ENCODE measurements around the gene GPRC5B. TPM values are rescaled to one million over a fixed set of nuclear protein-coding genes. Genes with fewer than 3 reads are reported as not detected.

GPRC5B gene
- total and polyA plus RNA-seq, 5 donors from 2014 or later, result 0.14 to 0.42 (median 0.26) TPM; not detected in 1

Other genes with a start within 250 kb of the GPRC5B start
- gene KNOP1, start 166.6 kb downstream of the GPRC5B start, total RNA-seq, result 3.2 TPM
- gene KNOP1, start 166.6 kb downstream of the GPRC5B start, polyA plus RNA-seq, result 1 to 10 TPM; 3.1 to 6.8 (median 6.6) TPM
- gene IQCK, start 166.6 kb downstream of the GPRC5B start, total RNA-seq, result 1.7 TPM
- gene IQCK, start 166.6 kb downstream of the GPRC5B start, polyA plus RNA-seq, result 1 to 10 TPM in 3 of 4 donors, under 1 TPM in 1; 0.23 to 1.8 (median 1.6) TPM
- not detected for gene GPR139, start 189.0 kb upstream of the GPRC5B start, total RNA-seq
- gene GPR139, start 189.0 kb upstream of the GPRC5B start, polyA plus RNA-seq, result not detected